Adrenal gland (tissue), 12 donors: Measurements from ENCODE around the gene FRY. TPM values are rescaled to one million over a fixed set of nuclear protein-coding genes. Genes with fewer than 3 reads are reported as not detected.

ENCODE experiments used
- DNase-seq, 7 donors: peaks; one replicate each; pipeline ENCODE4 v3.0.0-alpha.2; 2019 to 2020
- H3K27ac ChIP-seq, 5 donors: fragments of 200-600 bp; sonication (generic) in 4 of 5; 1 replicate in 3 of 5; 2 replicates in 2 of 5; pipeline versions ENCODE4 v1.5.1 to v1.8.0; 2016 to 2020; ENCODE audit warnings: mild to moderate bottlenecking in 1 of 5
- H3K27me3 ChIP-seq: fragments of 200-600 bp; 2 replicates; pipeline ENCODE4 v1.8.0; 2021
- H3K36me3 ChIP-seq, 2 donors: fragments of 200-600 bp; replicated peaks in 1 of 2; 1 replicate in 1 of 2; 2 replicates in 1 of 2; pipeline versions ENCODE4 v1.5.1 to v1.8.0; 2018 to 2022
- H3K4me1 ChIP-seq, 2 donors: fragments of 200-600 bp; replicated peaks in 1 of 2; 1 replicate in 1 of 2; 2 replicates in 1 of 2; pipeline versions ENCODE4 v1.5.1 to v1.8.0; 2018 to 2021
- H3K4me3 ChIP-seq, 4 donors: fragments of 200-600 bp; sonication (generic) in 3 of 4; one replicate each; pipeline ENCODE4 v1.5.1; 2016 to 2018
- H3K9me3 ChIP-seq, 3 donors: fragments of 200-600 bp; sonication (generic) in 1 of 3; replicated peaks in 1 of 3; 1 replicate in 2 of 3; 2 replicates in 1 of 3; pipeline versions ENCODE4 v1.5.1 to v1.8.0; 2016 to 2021
- CTCF ChIP-seq, 6 experiments: fragments of 450-650 bp in 4 of 6; fragments of 200-600 bp in 2 of 6; sonication (generic) in 1 of 6; IDR thresholded peaks; 1 replicate in 5 of 6; 2 replicates in 1 of 6; pipeline versions ENCODE4 v1.5.1 to v1.8.0; 2016 to 2021; ENCODE audit warnings: antibody characterized with exemption in 6 of 6, mild to moderate bottlenecking in 2 of 6, moderate library complexity in 1 of 6
- POLR2A ChIP-seq, 2 donors: fragments of 450-650 bp; IDR thresholded peaks; one replicate each; pipeline ENCODE4 v1.6.1; 2017; ENCODE audit warnings: antibody characterized with exemption in 2 of 2, mild to moderate bottlenecking in 2 of 2, moderate library complexity in 1 of 2
- WGBS, 4 donors: extraction: QIAGEN DNeasy Blood & Tissue Kit in 2 of 4; methylation state at CpG; one replicate each; pipeline versions ENCODE4 v1.1.5 to v1.1.7; 2013 to 2017; 5-methylcytosine and 5-hydroxymethylcytosine counted together
- intact Hi-C, 2 donors: fragments of 100-400 bp; cut with DNase I; formaldehyde crosslinking; loops; one replicate each; pipeline versions ENCODE4 v1.14.1 to v1.15.0; 2022 to 2023
- polyA plus RNA-seq, 3 donors: library from polyadenylated mRNA; stranded (reverse); fragments of 200-250 nt in 2 of 3; fragments of 350-450 nt in 1 of 3; fragmentation: Illumina TruSeq in 1 of 3; extraction: RNeasy Lipid Tissue Mini Kit (QIAGEN cat#74804) in 1 of 3; gene quantifications; one replicate each; pipeline ENCODE4 v1.2.3, GENCODE V29; 2013 to 2014
- total RNA-seq, 9 donors: library from RNA; depleted of rRNA in 4 of 9; stranded (reverse); fragments of >200 nt in 4 of 9; fragments of 120-200 nt in 1 of 9; fragmentation: NEBNext Ultra II Directional in 1 of 9; extraction: Animal tissue kit (Norgen Biotek cat#: 25700) in 1 of 9; gene quantifications; one replicate each; pipeline versions ENCODE4 v1.1.0 to v1.2.4, GENCODE V29; 2013 to 2023
- donor health status: healthy with polysubstance abuse.
- donor health status: Bipolar disorder and iron deficiency.
- donor health status: DM: yes; HTN: yes; CAD: no.
- donor health status: DM: no; HTN: no; CAD: no.
- donor health status: DM: no; HTN: no; CAD: no.
- donor health status: DM: yes; HTN: yes; CAD: no.

Gene FRY
- total and polyA plus RNA-seq, 12 donors, result 1.5 to 17.2 (median 7.3) TPM

- DNase-seq, result no peak
- intact Hi-C loops, result no loop called here
- Histone ChIP-seq H3K4me1 (no peaks in the 10 kb centered on the region), H3K27ac (no peak overlapping the region), H3K9me3 (no peaks in the 10 kb centered on the region), H3K4me3 (no peak overlapping the region), H3K36me3 (no peaks in the 10 kb centered on the region), H3K27me3 (no peaks in the 10 kb centered on the region)
- TF ChIP-seq CTCF (IDR thresholded peaks at IDR 0.05) (no peak), POLR2A (IDR thresholded peaks at IDR 0.05) (no peak)
Measured at GRCh38 chr13:32105653-32106313, 74.2 kb downstream of the FRY start.

DNA sequence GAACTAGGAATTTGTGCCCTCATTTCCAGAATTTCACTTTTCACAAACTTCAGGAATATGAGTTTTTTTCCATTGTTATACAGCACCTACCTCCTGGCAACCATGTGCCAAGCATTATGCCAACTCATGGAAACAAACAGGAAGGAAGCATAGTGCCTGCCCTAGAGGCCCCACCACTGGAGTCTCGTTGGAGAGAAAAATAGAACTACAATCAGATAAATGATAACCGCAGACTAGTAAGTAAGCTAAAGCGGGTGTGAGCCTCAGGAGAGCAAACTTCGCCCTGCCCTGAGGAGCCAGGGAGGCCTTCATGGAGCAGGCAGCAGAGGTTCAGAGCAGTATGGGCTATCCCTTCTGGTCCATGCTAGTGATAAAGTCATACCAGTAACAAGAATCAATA, 75.9 kb downstream of the FRY start:
- TF ChIP-seq CTCF (IDR thresholded peaks at IDR 0.05), result no peak
- TF ChIP-seq POLR2A (IDR thresholded peaks at IDR 0.05), result no peak
- Histone ChIP-seq H3K27ac (no peak overlapping the region), H3K27me3 (no peaks in the 10 kb centered on the region), H3K4me1 (no peaks in the 10 kb centered on the region), H3K36me3 (no peaks in the 10 kb centered on the region), H3K9me3 (no peaks in the 10 kb centered on the region), H3K4me3 (no peak overlapping the region)
- intact Hi-C loops, result no loop called here
- no peak for DNase-seq
- 58 to 73% (median 69%) methylated on average over 4 of the region's 4 CpGs for WGBS, 4 donors

DNA sequence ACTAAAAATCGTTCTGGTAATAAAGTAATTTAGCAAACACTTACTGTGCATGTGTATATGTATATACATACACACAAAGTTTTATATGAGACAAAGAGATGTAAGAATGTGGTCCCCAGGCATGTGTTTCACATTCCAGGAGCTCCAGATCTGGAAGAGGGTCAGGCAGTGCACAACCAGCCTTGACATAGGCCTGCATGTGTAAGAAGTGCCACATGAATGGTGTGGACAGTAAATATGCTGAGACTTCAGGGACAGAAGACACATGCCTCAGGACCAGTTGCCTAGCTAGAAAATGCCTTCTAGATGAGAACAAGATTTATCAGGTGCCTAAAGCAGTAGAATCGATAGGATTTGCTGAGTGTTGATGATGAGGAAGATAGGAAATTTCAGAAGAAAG, 76.4 kb downstream of the FRY start:
- Histone ChIP-seq H3K4me3 (no peak overlapping the region), H3K27me3 (no peaks in the 10 kb centered on the region), H3K9me3 (no peaks in the 10 kb centered on the region), H3K36me3 (no peaks in the 10 kb centered on the region), H3K27ac (no peak overlapping the region), H3K4me1 (no peaks in the 10 kb centered on the region)
- TF ChIP-seq POLR2A (IDR thresholded peaks at IDR 0.05) (no peak), CTCF (IDR thresholded peaks at IDR 0.05) (no peak)
- intact Hi-C loops, result no loop called here
- 72 to 83% (median 75%) methylated on average over 2 of the region's 2 CpGs for WGBS, 4 donors
- no peak for DNase-seq

DNA sequence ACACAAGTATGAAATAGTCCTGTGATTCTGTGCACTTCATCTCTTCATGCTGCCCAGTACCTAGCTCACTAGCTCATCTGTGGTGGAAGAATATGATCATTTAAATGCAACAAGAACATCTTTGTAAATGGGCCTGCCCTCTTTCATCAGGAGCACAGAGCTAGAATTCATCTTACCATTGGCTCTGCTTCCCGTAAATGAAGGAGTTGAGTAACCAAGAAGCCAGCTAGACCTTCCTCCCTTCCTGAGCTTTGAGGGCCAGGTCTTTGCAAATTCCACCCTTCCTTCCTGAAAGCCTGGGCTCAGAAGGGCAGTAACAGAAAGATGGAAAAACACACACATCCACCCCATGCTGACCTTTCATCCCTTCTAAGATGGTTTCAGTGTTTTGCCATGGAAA, 82.0 kb downstream of the FRY start:
- H3K4me1 ChIP-seq, result peaks cover 0 to 16% of the 10 kb centered on the region in 2 donors
- no peaks in the 10 kb centered on the region for H3K36me3 ChIP-seq
- TF ChIP-seq CTCF (IDR thresholded peaks at IDR 0.05) (no peak), POLR2A (IDR thresholded peaks at IDR 0.05) (no peak)
- no peak for DNase-seq
- H3K27ac ChIP-seq, result no peak overlapping the region
- intact Hi-C loops, result no loop called here
- 75 to 90% (median 83%) methylated on average over 1 of the region's 1 CpG for WGBS, 4 donors
- H3K4me3 ChIP-seq, result no peak overlapping the region
- H3K27me3 ChIP-seq, result no peaks in the 10 kb centered on the region
- H3K9me3 ChIP-seq, result no peaks in the 10 kb centered on the region
